Uterus (tissue), 2 donors: ENCODE measurements around the gene MAT1A.

Source experiments
- CTCF ChIP-seq, 4 experiments: fragments of 200-600 bp in 2 of 4; fragments of 450-650 bp in 2 of 4; sonication (generic) in 2 of 4; IDR thresholded peaks; one replicate each; pipeline ENCODE4 v1.5.1; 2016 to 2019; ENCODE audit warnings: antibody characterized with exemption in 4 of 4, mild to moderate bottlenecking in 2 of 4, moderate library complexity in 1 of 4
- POLR2A ChIP-seq, 2 donors: fragments of 450-650 bp; IDR thresholded peaks; one replicate each; pipeline ENCODE4 v1.6.1; 2016; ENCODE audit warnings: antibody characterized with exemption in 2 of 2, mild to moderate bottlenecking in 1 of 2, moderate library complexity in 1 of 2

DNA sequence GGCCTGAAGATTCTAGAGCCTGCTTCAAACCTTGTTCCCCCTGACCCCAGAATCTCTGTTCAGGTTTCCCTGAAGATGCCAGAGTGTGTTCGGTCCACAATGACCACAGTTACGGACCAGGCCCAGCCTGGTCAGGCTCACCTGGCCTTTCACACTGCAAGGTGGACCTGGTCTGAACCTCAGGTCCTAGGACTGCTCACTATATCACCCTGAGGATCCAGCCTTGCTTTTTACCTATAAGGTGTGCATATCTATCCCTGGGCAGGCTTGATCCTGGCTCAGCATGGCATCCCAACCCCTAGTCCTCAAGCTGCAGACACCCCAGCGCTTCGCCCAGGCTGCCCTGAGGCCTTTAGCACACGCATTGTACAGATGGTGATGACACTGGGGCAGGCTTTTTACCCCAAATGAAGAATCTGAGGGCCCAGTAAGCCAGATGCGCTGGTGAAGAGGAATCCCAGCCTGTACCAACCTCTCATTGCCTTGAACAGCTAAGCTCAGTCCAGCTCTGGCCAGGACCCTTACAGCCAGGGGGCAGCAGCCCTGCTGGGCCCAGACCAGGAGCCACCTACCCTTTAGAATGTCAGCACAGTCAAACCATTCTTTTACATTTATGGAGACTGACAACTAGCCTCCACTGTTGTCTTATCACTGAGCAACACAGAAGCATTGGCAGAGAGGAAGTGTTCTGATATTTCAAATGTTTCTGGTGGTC is 28.0 kb downstream of the MAT1A start:
- TF ChIP-seq CTCF (IDR thresholded peaks at IDR 0.05) = no peak
- TF ChIP-seq POLR2A (IDR thresholded peaks at IDR 0.05) = no peak
